ENCODE data around the gene IQCN.
A peak's percentile ranks its signal among the peaks of the same experiment; 100 is the strongest.

The IQCN gene

GRCh38 chr19:18287836-18288772 lies 13.9 kb upstream of the IQCN start:
- no peak for DNase-seq
- Histone ChIP-seq H3K36me3 (no peaks in the 10 kb centered on the region), H3K4me3 (no peak overlapping the region), H3K9me3 (no peaks in the 10 kb centered on the region), H3K27me3 (no peaks in the 10 kb centered on the region), H3K4me1 (peaks cover under 1 to 51% (median 32%) of the 10 kb centered on the region in 4 donors), H3K27ac (peak overlapping the region; percentile 49 to 95)
- TF ChIP-seq, protein P1, sequence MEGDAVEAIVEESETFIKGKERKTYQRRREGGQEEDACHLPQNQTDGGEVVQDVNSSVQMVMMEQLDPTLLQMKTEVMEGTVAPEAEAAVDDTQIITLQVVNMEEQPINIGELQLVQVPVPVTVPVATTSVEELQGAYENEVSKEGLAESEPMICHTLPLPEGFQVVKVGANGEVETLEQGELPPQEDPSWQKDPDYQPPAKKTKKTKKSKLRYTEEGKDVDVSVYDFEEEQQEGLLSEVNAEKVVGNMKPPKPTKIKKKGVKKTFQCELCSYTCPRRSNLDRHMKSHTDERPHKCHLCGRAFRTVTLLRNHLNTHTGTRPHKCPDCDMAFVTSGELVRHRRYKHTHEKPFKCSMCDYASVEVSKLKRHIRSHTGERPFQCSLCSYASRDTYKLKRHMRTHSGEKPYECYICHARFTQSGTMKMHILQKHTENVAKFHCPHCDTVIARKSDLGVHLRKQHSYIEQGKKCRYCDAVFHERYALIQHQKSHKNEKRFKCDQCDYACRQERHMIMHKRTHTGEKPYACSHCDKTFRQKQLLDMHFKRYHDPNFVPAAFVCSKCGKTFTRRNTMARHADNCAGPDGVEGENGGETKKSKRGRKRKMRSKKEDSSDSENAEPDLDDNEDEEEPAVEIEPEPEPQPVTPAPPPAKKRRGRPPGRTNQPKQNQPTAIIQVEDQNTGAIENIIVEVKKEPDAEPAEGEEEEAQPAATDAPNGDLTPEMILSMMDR (IDR thresholded peaks at IDR 0.05): no peak
- intact Hi-C loops (cut with DNase I; ENCODE audit: low total_unique reads): no loop called here

DNA sequence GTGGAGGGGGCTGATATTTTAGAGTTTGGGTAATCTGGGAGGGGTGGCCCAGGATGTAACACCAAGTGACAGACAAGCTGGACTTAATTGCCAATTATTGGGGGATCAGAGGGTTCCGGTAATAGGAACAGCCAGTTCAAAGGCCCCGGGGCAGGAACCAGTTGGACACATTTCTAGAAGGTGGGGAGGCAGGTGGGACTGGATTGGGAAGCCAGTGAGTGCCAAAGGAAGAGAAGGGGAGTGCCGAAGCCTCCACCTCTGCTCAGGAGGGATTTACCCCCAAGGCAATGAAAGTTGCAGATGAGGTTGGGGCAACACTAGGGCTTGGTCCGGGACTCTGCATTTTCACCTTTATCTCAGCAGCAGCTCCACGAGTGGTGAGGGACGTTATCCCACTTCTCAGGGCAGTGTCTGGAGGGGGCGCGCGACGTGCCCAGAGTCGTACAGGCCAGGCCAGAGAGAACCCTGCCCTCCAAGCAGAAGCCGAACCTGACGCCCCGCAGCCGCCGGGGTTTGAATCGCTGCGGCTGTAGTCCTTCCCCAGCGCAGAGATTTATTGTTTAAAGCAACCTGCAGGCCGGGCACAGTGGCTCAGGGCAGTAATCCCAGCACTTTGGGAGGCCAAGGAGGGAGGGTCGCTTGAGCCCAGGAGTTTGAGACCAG lies 12.9 kb upstream of the IQCN start:
- intact Hi-C loops (cut with DNase I; ENCODE audit: low total_unique reads): no loop called here
- Histone ChIP-seq H3K27ac (peak overlapping the region; percentile 60 to 95), H3K27me3 (no peaks in the 10 kb centered on the region), H3K9me3 (no peaks in the 10 kb centered on the region), H3K36me3 (no peaks in the 10 kb centered on the region), H3K4me1 (peaks cover 0 to 55% (median 37%) of the 10 kb centered on the region in 4 donors), H3K4me3 (no peak overlapping the region)
- TF ChIP-seq, protein P1 (IDR thresholded peaks at IDR 0.05): no peak
- no peak for DNase-seq

GRCh38 chr19:18284712-18285360 lies 10.6 kb upstream of the IQCN start:
- intact Hi-C loops (cut with DNase I; ENCODE audit: low total_unique reads): no loop called here
- TF ChIP-seq, protein P1 (IDR thresholded peaks at IDR 0.05): no peak
- Histone ChIP-seq H3K36me3 (no peaks in the 10 kb centered on the region), H3K4me3 (no peak overlapping the region), H3K9me3 (no peaks in the 10 kb centered on the region), H3K27me3 (no peaks in the 10 kb centered on the region), H3K4me1 (peaks cover 0 to 40% (median 21%) of the 10 kb centered on the region in 4 donors), H3K27ac (peak overlapping the region; percentile 38 to 95)
- no peak for DNase-seq

DNA sequence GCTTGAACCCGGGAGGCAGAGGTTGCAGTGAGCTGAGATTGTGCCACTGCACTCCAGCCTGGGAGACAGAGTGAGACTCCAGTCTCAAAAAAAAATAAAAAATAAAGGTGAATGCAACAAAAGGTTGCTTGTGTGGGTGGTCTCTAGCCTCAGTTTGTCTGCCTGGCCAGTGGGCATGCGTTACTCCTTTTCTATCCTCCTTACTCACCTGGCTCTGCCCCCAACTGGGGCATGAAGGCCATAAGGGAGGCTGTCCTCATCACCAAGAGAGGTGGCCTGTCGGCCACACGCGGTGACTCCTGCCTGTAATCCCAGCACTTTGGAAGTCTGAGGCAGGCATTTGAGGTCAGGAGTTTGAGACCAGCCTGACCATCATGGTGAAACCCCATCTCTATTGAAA lies 9.1 kb upstream of the IQCN start:
- DNase-seq: no peak
- TF ChIP-seq, protein P1 (IDR thresholded peaks at IDR 0.05): no peak
- Histone ChIP-seq H3K27ac (peak overlapping the region; percentile 95 to 98), H3K4me3 (no peak overlapping the region), H3K9me3 (no peaks in the 10 kb centered on the region), H3K4me1 (peaks cover 0 to 45% (median 26%) of the 10 kb centered on the region in 4 donors), H3K27me3 (no peaks in the 10 kb centered on the region), H3K36me3 (peaks cover 8 to 10% (median 8%) of the 10 kb centered on the region in 3 donors)
- intact Hi-C loops (cut with DNase I; ENCODE audit: low total_unique reads): no loop called here

GRCh38 chr19:18282788-18283141 lies 8.5 kb upstream of the IQCN start:
- no peaks in the 10 kb centered on the region for H3K9me3 ChIP-seq
- peak overlapping the region; percentile 52 to 64 for H3K4me3 ChIP-seq
- peaks cover 0 to 51% (median 31%) of the 10 kb centered on the region in 4 donors for H3K4me1 ChIP-seq
- peaks cover 13 to 14% (median 14%) of the 10 kb centered on the region in 3 donors for H3K36me3 ChIP-seq
- H3K27ac ChIP-seq: peak overlapping the region; percentile 95 to 98
- TF ChIP-seq, protein P1 (IDR thresholded peaks at IDR 0.05): no peak
- no peak for DNase-seq
- intact Hi-C loops (cut with DNase I; ENCODE audit: low total_unique reads): no loop called here
- H3K27me3 ChIP-seq: no peaks in the 10 kb centered on the region
